HG02981 (cell line): ENCODE measurements around the gene PRRT1.
"Not testable (repeated sequence)": the region's sequence is repeated elsewhere in the genome, so short reads cannot be mapped to it uniquely, and the experiment has no call there.

Source experiments
- ATAC-seq: cut with Tn5 transposase; IDR thresholded peaks from one replicate; pipeline ENCODE4 v1.9.1; 2021; ENCODE audit warnings: mild to moderate bottlenecking, moderate library complexity; ENCODE audit not compliant: unreplicated experiment

The PRRT1 gene

GRCh38 chr6:32188381-32189068 lies 36.8 kb upstream of the PRRT1 start:
- no peak for ATAC-seq

- ATAC-seq, result not testable (repeated sequence)
These were observed 36.1 kb upstream of the PRRT1 start for GRCh38 chr6:32187725-32188380.

GRCh38 chr6:32187009-32187709 lies 35.4 kb upstream of the PRRT1 start:
- ATAC-seq, result no peak

- not testable (repeated sequence) for ATAC-seq
These were observed 34.6 kb upstream of the PRRT1 start for GRCh38 chr6:32186151-32186840.

GRCh38 chr6:32185681-32186131 lies 34.0 kb upstream of the PRRT1 start:
- not testable (repeated sequence) for ATAC-seq

- ATAC-seq, result no peak
These were observed 32.4 kb upstream of the PRRT1 start, which contains the start of gene AGER for GRCh38 chr6:32184084-32184640. TSS of gene AGER (minus strand) at chr6:32184253. CDS start at chr6:32184222, 31 bp downstream.

GRCh38 chr6:32183483-32184083 lies 31.8 kb upstream of the PRRT1 start:
- ATAC-seq, result no peak

GRCh38 chr6:32183030-32183429 lies 31.3 kb upstream of the PRRT1 start:
- no peak for ATAC-seq

- no peak for ATAC-seq
These were observed 30.8 kb upstream of the PRRT1 start for GRCh38 chr6:32182555-32182981.

GRCh38 chr6:32181915-32182529 lies 30.3 kb upstream of the PRRT1 start:
- no peak for ATAC-seq

- no peak for ATAC-seq
These were observed 29.5 kb upstream of the PRRT1 start for GRCh38 chr6:32181148-32181702.

GRCh38 chr6:32179766-32180405 lies 28.1 kb upstream of the PRRT1 start:
- ATAC-seq, result no peak

GRCh38 chr6:32178547-32179440 lies 27.1 kb upstream of the PRRT1 start:
- no peak for ATAC-seq

- ATAC-seq, result peak; percentile 81
These were observed 26.2 kb upstream of the PRRT1 start, which contains the start of gene RNF5 for GRCh38 chr6:32177788-32178546. TSS of gene RNF5 (plus strand) at chr6:32178405. CDS start at chr6:32178512, 107 bp downstream.

- ATAC-seq, result no peak
These were observed 25.5 kb upstream of the PRRT1 start for GRCh38 chr6:32177183-32177787.

- ATAC-seq, result no peak
These were observed 24.9 kb upstream of the PRRT1 start for GRCh38 chr6:32176476-32177182.
